T-cell (primary cell): Measurements from ENCODE around the gene MYBPC2. TPM values are rescaled to one million over a fixed set of nuclear protein-coding genes. Genes with fewer than 3 reads are reported as not detected.

Source experiments
- ATAC-seq, 4 experiments: fragments of 200-7000 bp in 3 of 4; fragments of 150-1000 bp in 1 of 4; cut with Tn5 transposase; replicated peaks in 1 of 4; 1 replicate in 3 of 4; 2 replicates in 1 of 4; pipeline ENCODE4 v1.10.0; 2021; ENCODE audit warnings: moderate library complexity in 3 of 4, mild to moderate bottlenecking in 2 of 4, moderate number of reproducible peaks in 1 of 4
- CTCF ChIA-PET, 2 donors: fragments of 300-600 bp; sonication (Branson Sonifier 250); formaldehyde crosslinking; loops; one replicate each; lab custom pipeline; 2022; ENCODE audit warnings: antibody characterized with exemption in 2 of 2; lab: Charles Lee
- POLR2A ChIA-PET, 2 donors: fragments of 300-600 bp; sonication (Branson Sonifier 250); formaldehyde crosslinking; loops; one replicate each; lab custom pipeline; 2022; ENCODE audit warnings: antibody characterized with exemption in 2 of 2; lab: Charles Lee
- DNase-seq, 35 experiments: peaks; one replicate each; pipeline versions ENCODE4 v3.0.0 to v3.0.0-alpha.2; 2013 to 2023
- H3K27ac ChIP-seq: one replicate; pipeline ENCODE4 v1.5.1; 2013; ENCODE audit warnings: low read length
- H3K27me3 ChIP-seq, 2 experiments: replicated peaks in 1 of 2; 1 replicate in 1 of 2; 2 replicates in 1 of 2; pipeline versions ENCODE4 v1.6.1 to v1.7.0; 2013; ENCODE audit warnings: low read length in 1 of 2, mixed read lengths in 1 of 2; ENCODE audit not compliant: control insufficient read depth in 2 of 2, insufficient read depth in 2 of 2; ENCODE audit errors: extremely low read depth in 1 of 2
- H3K36me3 ChIP-seq, 2 donors: 1 replicate in 1 of 2; 2 replicates in 1 of 2; pipeline versions ENCODE4 v1.6.1 to v1.7.0; 2013; ENCODE audit warnings: low read length in 1 of 2; ENCODE audit not compliant: control insufficient read depth in 2 of 2, insufficient read depth in 1 of 2; ENCODE audit errors: extremely low read depth in 1 of 2
- H3K4me1 ChIP-seq, 2 experiments: 1 replicate in 1 of 2; 2 replicates in 1 of 2; pipeline versions ENCODE4 v1.6.1 to v1.7.0; 2013; ENCODE audit warnings: low read length in 2 of 2, mixed read lengths in 1 of 2; ENCODE audit not compliant: insufficient read depth in 2 of 2, control insufficient read depth in 1 of 2; ENCODE audit errors: extremely low read depth in 1 of 2
- H3K4me3 ChIP-seq, 2 donors: 1 replicate in 1 of 2; 2 replicates in 1 of 2; pipeline versions ENCODE4 v1.5.1 to v1.7.0; 2013; ENCODE audit warnings: mild to moderate bottlenecking in 2 of 2, low read length in 1 of 2, moderate library complexity in 1 of 2; ENCODE audit not compliant: control insufficient read depth in 1 of 2; ENCODE audit errors: extremely low read depth in 1 of 2
- H3K9me3 ChIP-seq: 2 replicates; pipeline ENCODE4 v1.7.0; 2013
- H3K27ac Mint-ChIP-seq, 2 donors: one replicate each; pipeline ENCODE4 v1.8.0; 2020 to 2021; ENCODE audit warnings: mild to moderate bottlenecking in 2 of 2, mixed read lengths in 2 of 2
- H3K27me3 Mint-ChIP-seq, 2 donors: one replicate each; pipeline ENCODE4 v1.8.0; 2021 to 2022; ENCODE audit warnings: mixed read lengths in 2 of 2
- H3K36me3 Mint-ChIP-seq: one replicate; pipeline ENCODE4 v1.8.0; 2021; ENCODE audit warnings: mixed read lengths
- H3K4me1 Mint-ChIP-seq, 3 donors: one replicate each; pipeline ENCODE4 v1.8.0; 2020 to 2022; ENCODE audit warnings: mixed read lengths in 3 of 3, mild to moderate bottlenecking in 1 of 3
- H3K4me3 Mint-ChIP-seq, 3 donors: one replicate each; pipeline ENCODE4 v1.8.0; 2020 to 2022; ENCODE audit warnings: mild to moderate bottlenecking in 3 of 3, mixed read lengths in 3 of 3, moderate library complexity in 3 of 3
- H3K9me3 Mint-ChIP-seq, 3 donors: one replicate each; pipeline ENCODE4 v1.8.0; 2020 to 2022; ENCODE audit warnings: mixed read lengths in 3 of 3
- WGBS: methylation state at CpG from one replicate; pipeline ENCODE4 v1.1.5; 2013; ENCODE audit warnings: missing lambda C conversion rate; ENCODE audit not compliant: insufficient coverage; 5-methylcytosine and 5-hydroxymethylcytosine counted together
- total RNA-seq, 35 experiments: library from RNA in 6 of 35; stranded (reverse) in 6 of 35; fragments of 120-200 nt in 1 of 35; gene quantifications; one replicate each; pipeline versions ENCODE4 v1.2.1 to v1.2.4 and lab custom pipeline; 2013 to 2026

Gene MYBPC2
- total RNA-seq, 5 donors from 2014 or later (not counting 1 experiment from before 2014, with no cell fraction given), result 0.28 to 0.38 TPM; not detected in 3

- H3K4me3 ChIP-seq, result no peak overlapping the region
- POLR2A ChIA-PET, result no interaction called here
- WGBS, result 91% methylated on average over 21 of the region's 30 CpGs
- H3K36me3 ChIP-seq, result no peaks in the 10 kb centered on the region
- CTCF ChIA-PET, result no interaction called here
- DNase-seq (no peak), ATAC-seq (no peak)
- H3K27me3 Mint-ChIP-seq, result no peaks in the 10 kb centered on the region
- no peaks in the 10 kb centered on the region for H3K9me3 ChIP-seq
- H3K27me3 ChIP-seq, result no peaks in the 10 kb centered on the region
- peaks cover 6 to 14% of the 10 kb centered on the region in 2 experiments for H3K4me1 ChIP-seq
- H3K4me3 Mint-ChIP-seq, result no peak overlapping the region
- H3K27ac ChIP-seq, result no peak overlapping the region
- H3K36me3 Mint-ChIP-seq, result peaks cover 4% of the 10 kb centered on the region
- no peaks in the 10 kb centered on the region for H3K9me3 Mint-ChIP-seq
- H3K4me1 Mint-ChIP-seq, result peaks cover 11 to 12% (median 11%) of the 10 kb centered on the region in 3 donors
- no peak overlapping the region for H3K27ac Mint-ChIP-seq
These were observed 63.7 kb downstream of the MYBPC2 start for GRCh38 chr19:50496189-50497021.

GRCh38 chr19:50497022-50497405, 64.3 kb downstream of the MYBPC2 start:
- no peak for DNase-seq
- no peak overlapping the region for H3K27ac ChIP-seq
- H3K4me3 ChIP-seq, result no peak overlapping the region
- peaks cover 5 to 6% (median 5%) of the 10 kb centered on the region in 3 donors for H3K4me1 Mint-ChIP-seq
- H3K27me3 Mint-ChIP-seq, result no peaks in the 10 kb centered on the region
- ChIA-PET POLR2A (no interaction called here), CTCF (no interaction called here)
- H3K27ac Mint-ChIP-seq, result no peak overlapping the region
- H3K36me3 ChIP-seq, result no peaks in the 10 kb centered on the region
- no peak overlapping the region for H3K4me3 Mint-ChIP-seq
- ATAC-seq, result no peak
- WGBS, result 97% methylated on average over 4 of the region's 8 CpGs
- H3K36me3 Mint-ChIP-seq, result peaks cover 4% of the 10 kb centered on the region
- no peaks in the 10 kb centered on the region for H3K9me3 ChIP-seq
- H3K27me3 ChIP-seq, result no peaks in the 10 kb centered on the region
- H3K9me3 Mint-ChIP-seq, result no peaks in the 10 kb centered on the region
- H3K4me1 ChIP-seq, result peaks cover 2 to 8% of the 10 kb centered on the region in 2 experiments

- H3K36me3 Mint-ChIP-seq, result peaks cover 4% of the 10 kb centered on the region
- no peaks in the 10 kb centered on the region for H3K27me3 Mint-ChIP-seq
- H3K27ac Mint-ChIP-seq, result no peak overlapping the region
- CTCF ChIA-PET, result no interaction called here
- ATAC-seq (no peak), DNase-seq (no peak)
- Histone ChIP-seq H3K36me3 (no peaks in the 10 kb centered on the region), H3K4me1 (no peaks in the 10 kb centered on the region), H3K27me3 (no peaks in the 10 kb centered on the region), H3K9me3 (no peaks in the 10 kb centered on the region), H3K4me3 (no peak overlapping the region), H3K27ac (no peak overlapping the region)
- WGBS, result 94% methylated on average over 9 of the region's 11 CpGs
- H3K4me1 Mint-ChIP-seq, result no peaks in the 10 kb centered on the region
- no peaks in the 10 kb centered on the region for H3K9me3 Mint-ChIP-seq
- H3K4me3 Mint-ChIP-seq, result no peak overlapping the region
- POLR2A ChIA-PET, result no interaction called here
These were observed 65.7 kb downstream of the MYBPC2 start for GRCh38 chr19:50498219-50499056.

GRCh38 chr19:50500060-50500752, 67.5 kb downstream of the MYBPC2 start:
- ATAC-seq, result peak in 2 of 4 experiments; percentile 20 to 27
- POLR2A ChIA-PET, result no interaction called here
- no peaks in the 10 kb centered on the region for H3K27me3 ChIP-seq
- DNase-seq, result peak in 1 of 35 experiments; percentile 53
- Mint-ChIP-seq H3K27ac (no peak overlapping the region), H3K9me3 (no peaks in the 10 kb centered on the region), H3K4me1 (no peaks in the 10 kb centered on the region), H3K4me3 (no peak overlapping the region), H3K36me3 (peaks cover 2% of the 10 kb centered on the region), H3K27me3 (no peaks in the 10 kb centered on the region)
- no peak overlapping the region for H3K4me3 ChIP-seq
- CTCF ChIA-PET, result no interaction called here
- H3K9me3 ChIP-seq, result no peaks in the 10 kb centered on the region
- 67% methylated on average over 9 of the region's 27 CpGs for WGBS
- no peak overlapping the region for H3K27ac ChIP-seq
- no peaks in the 10 kb centered on the region for H3K36me3 ChIP-seq
- H3K4me1 ChIP-seq, result no peaks in the 10 kb centered on the region

- Histone ChIP-seq H3K27me3 (no peaks in the 10 kb centered on the region), H3K36me3 (no peaks in the 10 kb centered on the region), H3K9me3 (no peaks in the 10 kb centered on the region), H3K4me1 (no peaks in the 10 kb centered on the region), H3K27ac (no peak overlapping the region), H3K4me3 (no peak overlapping the region)
- DNase-seq, result no peak
- WGBS, result 84% methylated on average over 6 of the region's 10 CpGs
- H3K4me3 Mint-ChIP-seq, result no peak overlapping the region
- no peaks in the 10 kb centered on the region for H3K27me3 Mint-ChIP-seq
- no peaks in the 10 kb centered on the region for H3K36me3 Mint-ChIP-seq
- ChIA-PET POLR2A (no interaction called here), CTCF (no interaction called here)
- no peak for ATAC-seq
- no peak overlapping the region for H3K27ac Mint-ChIP-seq
- no peaks in the 10 kb centered on the region for H3K9me3 Mint-ChIP-seq
- no peaks in the 10 kb centered on the region for H3K4me1 Mint-ChIP-seq
These were observed 68.1 kb downstream of the MYBPC2 start for GRCh38 chr19:50500753-50501151.

- 86% methylated on average over 10 of the region's 12 CpGs for WGBS
- Mint-ChIP-seq H3K4me3 (no peak overlapping the region), H3K4me1 (no peaks in the 10 kb centered on the region), H3K36me3 (no peaks in the 10 kb centered on the region), H3K27ac (no peak overlapping the region), H3K9me3 (no peaks in the 10 kb centered on the region), H3K27me3 (no peaks in the 10 kb centered on the region)
- H3K4me1 ChIP-seq, result no peaks in the 10 kb centered on the region
- no peak overlapping the region for H3K4me3 ChIP-seq
- no peak for DNase-seq
- no peaks in the 10 kb centered on the region for H3K27me3 ChIP-seq
- H3K27ac ChIP-seq, result no peak overlapping the region
- ATAC-seq, result no peak
- H3K36me3 ChIP-seq, result no peaks in the 10 kb centered on the region
- H3K9me3 ChIP-seq, result no peaks in the 10 kb centered on the region
- ChIA-PET POLR2A (no interaction called here), CTCF (no interaction called here)
These were observed 68.5 kb downstream of the MYBPC2 start for GRCh38 chr19:50501186-50501567.
